ENCODE measurements around the gene TMIGD1. TPM values are rescaled to one million over a fixed set of nuclear protein-coding genes. Genes with fewer than 3 reads are reported as not detected.

Gene TMIGD1
- total and polyA plus RNA-seq, 2 donors (not counting 1 experiment from before 2014, with no cell fraction given), result not detected

DNA sequence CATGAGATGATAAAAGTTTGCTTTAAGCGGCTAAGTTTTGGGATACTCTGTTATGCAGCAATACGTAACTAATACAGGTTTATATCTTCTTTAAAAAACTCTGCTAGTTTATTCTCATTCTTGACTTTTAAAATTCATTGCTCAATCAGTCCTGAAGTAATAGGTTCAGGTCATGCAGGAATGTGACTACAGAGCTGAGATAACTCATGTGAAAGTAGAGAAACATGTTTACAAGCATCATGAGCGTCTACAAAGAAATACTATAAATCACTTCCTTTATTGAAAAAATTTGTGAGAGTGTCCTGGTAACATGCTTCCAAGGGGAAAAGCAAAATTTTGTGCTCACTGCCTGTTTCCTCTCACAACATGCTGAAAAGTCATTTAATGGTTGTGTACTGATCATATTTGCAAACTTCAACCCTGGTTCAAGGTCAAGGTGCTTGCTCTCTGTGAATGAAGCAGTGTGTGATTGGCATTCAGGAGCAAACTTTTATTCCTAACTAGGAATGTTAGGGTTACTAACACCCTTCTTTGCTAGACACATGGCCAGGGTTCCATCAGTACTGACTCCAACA, 12.5 kb upstream of the TMIGD1 start:
- no CpG with 5 or more reads among the region's 3 CpGs for WGBS (ENCODE audit: insufficient coverage)
- H3K27ac Mint-ChIP-seq, result no peak overlapping the region
- intact Hi-C loops (cut with micrococcal nuclease), result no loop called here

DNA sequence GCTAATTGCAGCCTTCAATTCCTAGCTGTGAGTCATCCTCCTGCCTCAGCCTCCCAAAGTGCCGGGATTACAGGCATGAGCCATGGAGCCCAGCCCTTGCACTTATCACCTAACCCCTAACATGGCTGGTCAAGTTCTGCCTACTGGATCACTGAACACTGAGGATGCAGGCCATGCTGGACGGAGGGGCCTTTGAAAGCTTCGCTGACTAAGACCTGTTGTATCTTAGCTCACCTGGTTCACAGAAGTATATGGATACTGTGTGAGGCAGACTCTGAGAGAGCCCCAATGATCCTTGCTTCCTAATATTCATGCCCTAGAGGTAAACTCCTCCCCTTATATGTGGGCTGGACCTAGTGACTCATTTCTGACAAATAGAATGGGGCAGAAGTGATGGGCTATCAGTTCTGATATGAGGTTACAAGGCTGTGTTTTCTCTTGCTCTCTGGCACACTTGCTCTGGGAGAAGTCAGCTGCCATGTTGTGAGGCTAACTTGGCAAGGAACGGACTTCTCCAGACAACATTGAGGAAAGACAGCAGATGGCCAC, 11.7 kb upstream of the TMIGD1 start:
- 95% methylated on average over 3 of the region's 4 CpGs for WGBS (ENCODE audit: insufficient coverage)
- TF ChIP-seq, protein P1, sequence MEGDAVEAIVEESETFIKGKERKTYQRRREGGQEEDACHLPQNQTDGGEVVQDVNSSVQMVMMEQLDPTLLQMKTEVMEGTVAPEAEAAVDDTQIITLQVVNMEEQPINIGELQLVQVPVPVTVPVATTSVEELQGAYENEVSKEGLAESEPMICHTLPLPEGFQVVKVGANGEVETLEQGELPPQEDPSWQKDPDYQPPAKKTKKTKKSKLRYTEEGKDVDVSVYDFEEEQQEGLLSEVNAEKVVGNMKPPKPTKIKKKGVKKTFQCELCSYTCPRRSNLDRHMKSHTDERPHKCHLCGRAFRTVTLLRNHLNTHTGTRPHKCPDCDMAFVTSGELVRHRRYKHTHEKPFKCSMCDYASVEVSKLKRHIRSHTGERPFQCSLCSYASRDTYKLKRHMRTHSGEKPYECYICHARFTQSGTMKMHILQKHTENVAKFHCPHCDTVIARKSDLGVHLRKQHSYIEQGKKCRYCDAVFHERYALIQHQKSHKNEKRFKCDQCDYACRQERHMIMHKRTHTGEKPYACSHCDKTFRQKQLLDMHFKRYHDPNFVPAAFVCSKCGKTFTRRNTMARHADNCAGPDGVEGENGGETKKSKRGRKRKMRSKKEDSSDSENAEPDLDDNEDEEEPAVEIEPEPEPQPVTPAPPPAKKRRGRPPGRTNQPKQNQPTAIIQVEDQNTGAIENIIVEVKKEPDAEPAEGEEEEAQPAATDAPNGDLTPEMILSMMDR (IDR thresholded peaks at IDR 0.05), result no peak
- TF ChIP-seq EZH2 (IDR thresholded peaks at IDR 0.05; ENCODE audit: borderline replicate concordance, insufficient read depth, low read depth, low read length, poor library complexity, severe bottlenecking), result no peak
- Histone ChIP-seq H3K79me2 (ENCODE audit: control insufficient read depth, insufficient read depth, low read length) (no peaks in the 10 kb centered on the region), H3K27me3 (replicated peaks in 1 of 4; ENCODE audit: control extremely low read depth in 1 of 4, control insufficient read depth in 3 of 4, insufficient read depth in 4 of 4, low read length in 3 of 4) (peaks cover 0 to 3% (median 0%) of the 10 kb centered on the region in 4 experiments), H3K4me2 (replicated peaks; ENCODE audit: low read depth, low read length, poor library complexity, severe bottlenecking) (no peak overlapping the region), H3K9ac (ENCODE audit: low read length) (no peak overlapping the region), H3K4me1 (ENCODE audit: control insufficient read depth in 2 of 2, insufficient read depth in 2 of 2, low read length in 2 of 2) (no peaks in the 10 kb centered on the region), H3K36me3 (replicated peaks in 1 of 2; ENCODE audit: control extremely low read depth in 1 of 2, control insufficient read depth in 1 of 2, extremely low read depth in 1 of 2, insufficient read depth in 2 of 2, low read length in 1 of 2) (no peaks in the 10 kb centered on the region), H4K20me1 (ENCODE audit: control insufficient read depth, insufficient read depth, low read length, poor library complexity, severe bottlenecking) (no peaks in the 10 kb centered on the region), H2AFZ (ENCODE audit: insufficient read depth, low read depth, low read length, poor library complexity, severe bottlenecking) (no peak overlapping the region), H3K4me3 (ENCODE audit: control extremely low read depth in 1 of 5, extremely low read depth in 1 of 5, insufficient read depth in 1 of 5, low read depth in 2 of 5, low read length in 4 of 5) (no peak overlapping the region), H3K9me3 (ENCODE audit: control extremely low read depth in 1 of 3, control insufficient read depth in 2 of 3, insufficient read depth in 1 of 3, low read length in 2 of 3) (no peaks in the 10 kb centered on the region), H3K27ac (ENCODE audit: low read length in 2 of 2) (no peak overlapping the region)
- no peaks in the 10 kb centered on the region for H3K9me3 Mint-ChIP-seq (ENCODE audit: insufficient read depth)
- H3K27me3 Mint-ChIP-seq, result no peaks in the 10 kb centered on the region
- H3K27ac Mint-ChIP-seq, result no peak overlapping the region
- intact Hi-C loops (cut with micrococcal nuclease), result no loop called here
- DNase-seq, result no peak
- H3K4me3 Mint-ChIP-seq, result no peak overlapping the region
- ATAC-seq (ENCODE audit: low read depth), result no peak
- ChIA-PET POLR2A (no interaction called here), CTCF (interaction anchor here (1.3 to 3.0 kb wide), 2 partner anchors 10 to 241 kb away, joined by 3 to 20 read pairs; no protein-coding TSS in a partner anchor)
- peaks cover 2% of the 10 kb centered on the region for H3K4me1 Mint-ChIP-seq

More for the DNA sequence above, 12.5 kb upstream of the TMIGD1 start:
- TF ChIP-seq EZH2 (IDR thresholded peaks at IDR 0.05; ENCODE audit: borderline replicate concordance, insufficient read depth, low read depth, low read length, poor library complexity, severe bottlenecking), result no peak
- TF ChIP-seq, protein P1 (IDR thresholded peaks at IDR 0.05), result no peak
- Mint-ChIP-seq H3K4me1 (peaks cover 2% of the 10 kb centered on the region), H3K9me3 (ENCODE audit: insufficient read depth) (no peaks in the 10 kb centered on the region), H3K4me3 (no peak overlapping the region), H3K27me3 (peaks cover 1% of the 10 kb centered on the region)
- Histone ChIP-seq H3K9ac (ENCODE audit: low read length) (no peak overlapping the region), H3K36me3 (replicated peaks in 1 of 2; ENCODE audit: control extremely low read depth in 1 of 2, control insufficient read depth in 1 of 2, extremely low read depth in 1 of 2, insufficient read depth in 2 of 2, low read length in 1 of 2) (no peaks in the 10 kb centered on the region), H2AFZ (ENCODE audit: insufficient read depth, low read depth, low read length, poor library complexity, severe bottlenecking) (no peak overlapping the region), H3K27ac (ENCODE audit: low read length in 2 of 2) (no peak overlapping the region), H3K4me3 (ENCODE audit: control extremely low read depth in 1 of 5, extremely low read depth in 1 of 5, insufficient read depth in 1 of 5, low read depth in 2 of 5, low read length in 4 of 5) (no peak overlapping the region), H3K9me3 (ENCODE audit: control extremely low read depth in 1 of 3, control insufficient read depth in 2 of 3, insufficient read depth in 1 of 3, low read length in 2 of 3) (no peaks in the 10 kb centered on the region), H3K27me3 (replicated peaks in 1 of 4; ENCODE audit: control extremely low read depth in 1 of 4, control insufficient read depth in 3 of 4, insufficient read depth in 4 of 4, low read length in 3 of 4) (peaks cover 0 to 3% (median 0%) of the 10 kb centered on the region in 4 experiments), H3K4me1 (ENCODE audit: control insufficient read depth in 2 of 2, insufficient read depth in 2 of 2, low read length in 2 of 2) (no peaks in the 10 kb centered on the region), H4K20me1 (ENCODE audit: control insufficient read depth, insufficient read depth, low read length, poor library complexity, severe bottlenecking) (no peaks in the 10 kb centered on the region), H3K4me2 (replicated peaks; ENCODE audit: low read depth, low read length, poor library complexity, severe bottlenecking) (no peak overlapping the region), H3K79me2 (ENCODE audit: control insufficient read depth, insufficient read depth, low read length) (no peaks in the 10 kb centered on the region)
- ChIA-PET POLR2A (no interaction called here), CTCF (interaction anchor here (1.3 to 3.0 kb wide), 2 partner anchors 11 to 242 kb away, joined by 3 to 20 read pairs; no protein-coding TSS in a partner anchor)
- ATAC-seq (ENCODE audit: low read depth) (no peak), DNase-seq (no peak)
